Measurements from ENCODE around the gene RFXANK.
"Not testable (repeated sequence)": the region's sequence is repeated elsewhere in the genome, so short reads cannot be mapped to it uniquely, and the experiment has no call there.

RFXANK gene

DNA sequence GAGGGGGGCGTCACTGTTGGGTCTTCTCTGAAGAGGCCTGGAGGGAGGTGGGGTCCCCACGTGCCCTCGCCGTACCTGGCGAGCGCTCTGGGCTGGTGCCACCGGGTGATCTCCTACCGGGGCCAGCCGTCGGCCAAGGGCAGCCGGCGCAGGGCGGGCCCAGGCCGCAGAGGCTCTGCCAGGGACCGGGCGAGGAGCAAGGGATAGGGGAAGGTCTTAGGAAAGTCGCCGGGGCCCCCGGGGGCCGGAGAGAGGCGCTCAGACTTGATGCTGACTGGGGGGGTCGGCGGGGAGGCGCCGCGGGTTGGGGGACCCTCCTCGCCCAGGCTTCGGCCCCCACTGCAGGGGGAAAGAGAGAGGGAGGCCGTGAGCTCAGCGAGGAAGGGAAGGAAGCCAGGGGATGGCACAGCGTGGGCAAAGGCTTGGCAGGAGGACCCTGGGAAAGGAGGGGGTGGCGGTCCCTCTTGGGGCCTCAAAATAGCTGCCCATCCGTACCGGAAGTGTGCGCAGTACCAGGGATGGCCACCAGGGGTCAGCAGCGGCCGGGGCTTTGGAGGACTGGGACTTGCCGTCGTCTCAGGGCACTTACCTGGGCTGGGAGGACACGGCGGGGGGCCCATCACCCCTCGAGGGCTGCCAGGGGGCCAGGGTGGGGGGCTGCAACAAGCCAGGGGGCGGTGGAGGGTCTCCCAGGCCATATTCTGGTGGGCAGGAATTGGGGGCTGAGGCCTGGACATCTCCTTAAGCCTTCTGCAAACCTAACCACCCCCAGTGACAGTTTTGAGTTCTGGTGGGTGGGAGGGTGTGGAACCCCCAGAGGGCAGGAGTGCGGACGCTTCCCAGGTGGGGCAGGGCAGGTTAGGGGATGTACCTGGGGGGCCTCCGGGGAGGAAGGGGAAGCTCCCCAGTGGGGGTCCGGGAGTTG is 46.1 kb upstream of the RFXANK start:
- Histone ChIP-seq H3K9ac (ENCODE audit: low read depth, low read length, poor library complexity, severe bottlenecking) (no peak overlapping the region), H3K4me3 (ENCODE audit: low read length, poor library complexity, severe bottlenecking) (no peak overlapping the region), H3K36me3 (ENCODE audit: insufficient read depth, low read length) (no peaks in the 10 kb centered on the region), H3K4me1 (ENCODE audit: insufficient read depth, low read length, poor library complexity, severe bottlenecking) (no peaks in the 10 kb centered on the region), H3K27me3 (ENCODE audit: insufficient read depth, low read length, poor library complexity, severe bottlenecking) (no peaks in the 10 kb centered on the region), H3K9me3 (ENCODE audit: insufficient read depth, low read depth, low read length) (no peaks in the 10 kb centered on the region), H3K4me2 (ENCODE audit: low read depth, low read length, poor library complexity, severe bottlenecking) (no peak overlapping the region), H2AFZ (ENCODE audit: low read length) (peak overlapping the region; percentile 4; the same call in 1 of the 2 replicates), H3F3A (ENCODE audit: low read depth) (no peaks in the 10 kb centered on the region), H3K9me2 (replicated peaks; ENCODE audit: low read depth, low read length) (no peaks in the 10 kb centered on the region), H4K20me1 (ENCODE audit: insufficient read depth, low read length, poor library complexity, severe bottlenecking) (no peaks in the 10 kb centered on the region), H3K79me2 (ENCODE audit: insufficient read depth, low read length) (no peaks in the 10 kb centered on the region)
- TF ChIP-seq EZH2phosphoT487 (IDR thresholded peaks at IDR 0.05; ENCODE audit: borderline replicate concordance) (no peak), CTCF (conservative IDR thresholded peaks at IDR 0.05; ENCODE audit: low read length) (peak; percentile 81)

DNA sequence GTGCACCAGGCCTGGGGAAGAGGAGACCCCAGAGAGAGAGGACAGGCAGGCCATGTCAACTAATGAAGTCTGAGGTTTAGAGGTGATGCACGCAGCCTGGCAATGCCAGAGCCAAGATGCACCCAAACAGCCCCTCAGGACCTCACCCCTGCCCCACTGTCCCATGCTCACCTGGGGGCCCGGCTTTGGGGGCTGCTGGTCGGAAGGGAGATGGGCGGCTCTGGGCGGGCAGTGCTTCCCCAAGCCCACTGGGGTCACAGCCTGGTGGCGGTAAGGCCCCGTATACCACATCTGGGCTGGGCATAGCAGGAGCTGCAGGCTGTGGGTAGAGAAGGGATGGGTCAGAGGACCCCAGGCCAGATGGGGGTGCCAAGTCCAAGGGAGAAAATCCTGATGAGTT is 45.2 kb upstream of the RFXANK start:
- H2AFZ ChIP-seq (ENCODE audit: low read length), result no peak overlapping the region
- TF ChIP-seq CTCF (conservative IDR thresholded peaks at IDR 0.05; ENCODE audit: low read length), result no peak
- TF ChIP-seq EZH2phosphoT487 (IDR thresholded peaks at IDR 0.05; ENCODE audit: borderline replicate concordance), result no peak
- H3F3A ChIP-seq (ENCODE audit: low read depth), result no peaks in the 10 kb centered on the region

GRCh38 chr19:19147344-19147743 is 44.7 kb upstream of the RFXANK start:
- H3F3A ChIP-seq (ENCODE audit: low read depth), result no peaks in the 10 kb centered on the region
- no peaks in the 10 kb centered on the region for H3K36me3 ChIP-seq (ENCODE audit: insufficient read depth, low read length)
- no peaks in the 10 kb centered on the region for H3K79me2 ChIP-seq (ENCODE audit: insufficient read depth, low read length)
- TF ChIP-seq CTCF (conservative IDR thresholded peaks at IDR 0.05; ENCODE audit: low read length), result no peak
- no peak for TF ChIP-seq EZH2phosphoT487 (IDR thresholded peaks at IDR 0.05; ENCODE audit: borderline replicate concordance)
- H3K27me3 ChIP-seq (ENCODE audit: insufficient read depth, low read length, poor library complexity, severe bottlenecking), result no peaks in the 10 kb centered on the region
- no peaks in the 10 kb centered on the region for H3K9me3 ChIP-seq (ENCODE audit: insufficient read depth, low read depth, low read length)
- no peak overlapping the region for H3K4me2 ChIP-seq (ENCODE audit: low read depth, low read length, poor library complexity, severe bottlenecking)
- H3K9ac ChIP-seq (ENCODE audit: low read depth, low read length, poor library complexity, severe bottlenecking), result no peak overlapping the region
- no peak overlapping the region for H2AFZ ChIP-seq (ENCODE audit: low read length)
- H3K9me2 ChIP-seq (replicated peaks; ENCODE audit: low read depth, low read length), result no peaks in the 10 kb centered on the region
- no peaks in the 10 kb centered on the region for H3K4me1 ChIP-seq (ENCODE audit: insufficient read depth, low read length, poor library complexity, severe bottlenecking)
- H3K4me3 ChIP-seq (ENCODE audit: low read length, poor library complexity, severe bottlenecking), result no peak overlapping the region
- no peaks in the 10 kb centered on the region for H4K20me1 ChIP-seq (ENCODE audit: insufficient read depth, low read length, poor library complexity, severe bottlenecking)

More for the DNA sequence above, 45.2 kb upstream of the RFXANK start:
- Histone ChIP-seq H3K27me3 (ENCODE audit: insufficient read depth, low read length, poor library complexity, severe bottlenecking) (no peaks in the 10 kb centered on the region), H3K9me2 (replicated peaks; ENCODE audit: low read depth, low read length) (no peaks in the 10 kb centered on the region), H3K4me1 (ENCODE audit: insufficient read depth, low read length, poor library complexity, severe bottlenecking) (no peaks in the 10 kb centered on the region), H4K20me1 (ENCODE audit: insufficient read depth, low read length, poor library complexity, severe bottlenecking) (no peaks in the 10 kb centered on the region), H3K9ac (ENCODE audit: low read depth, low read length, poor library complexity, severe bottlenecking) (no peak overlapping the region), H3K9me3 (ENCODE audit: insufficient read depth, low read depth, low read length) (no peaks in the 10 kb centered on the region), H3K4me3 (ENCODE audit: low read length, poor library complexity, severe bottlenecking) (no peak overlapping the region), H3K4me2 (ENCODE audit: low read depth, low read length, poor library complexity, severe bottlenecking) (no peak overlapping the region), H3K79me2 (ENCODE audit: insufficient read depth, low read length) (no peaks in the 10 kb centered on the region), H3K36me3 (ENCODE audit: insufficient read depth, low read length) (no peaks in the 10 kb centered on the region)

DNA sequence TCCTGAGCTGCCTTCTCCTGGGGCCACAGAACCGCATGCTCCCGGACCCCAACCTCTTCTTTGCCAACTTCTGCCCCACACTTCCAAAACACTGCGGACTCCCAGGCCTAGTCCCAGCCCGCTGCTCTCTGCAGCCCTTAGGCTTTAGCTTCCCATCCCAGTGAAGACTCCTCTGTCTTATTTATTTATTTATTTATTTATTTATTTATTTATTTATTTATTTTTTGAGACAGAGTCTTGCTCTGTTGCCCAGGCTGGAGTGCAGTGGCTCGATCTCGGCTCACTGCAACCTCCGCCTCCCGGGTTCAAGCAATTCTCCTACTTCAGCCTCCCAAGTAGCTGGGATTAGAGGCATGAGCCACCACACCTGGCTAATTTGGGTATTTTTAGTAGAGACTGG is 43.6 kb upstream of the RFXANK start:
- not testable (repeated sequence) for H4K20me1 ChIP-seq (ENCODE audit: insufficient read depth, low read length, poor library complexity, severe bottlenecking); H3K36me3 ChIP-seq (ENCODE audit: insufficient read depth, low read length); H3K9me2 ChIP-seq (replicated peaks; ENCODE audit: low read depth, low read length); H3K9me3 ChIP-seq (ENCODE audit: insufficient read depth, low read depth, low read length); H3F3A ChIP-seq (ENCODE audit: low read depth); H3K79me2 ChIP-seq (ENCODE audit: insufficient read depth, low read length); H3K4me1 ChIP-seq (ENCODE audit: insufficient read depth, low read length, poor library complexity, severe bottlenecking); H3K27me3 ChIP-seq (ENCODE audit: insufficient read depth, low read length, poor library complexity, severe bottlenecking); H2AFZ ChIP-seq (ENCODE audit: low read length); H3K4me2 ChIP-seq (ENCODE audit: low read depth, low read length, poor library complexity, severe bottlenecking); H3K9ac ChIP-seq (ENCODE audit: low read depth, low read length, poor library complexity, severe bottlenecking); H3K4me3 ChIP-seq (ENCODE audit: low read length, poor library complexity, severe bottlenecking)

Measured in Loucy (cell line).